Immature natural killer cell (primary cell): ENCODE data around the gene TCF25. TPM values are rescaled to one million over a fixed set of nuclear protein-coding genes. Genes with fewer than 3 reads are reported as not detected.

Experiments used
- DNase-seq, 3 donors: peaks; one replicate each; pipeline ENCODE4 v3.0.0; 2022; ENCODE audit warnings: mixed read lengths in 1 of 3
- H3K27ac Mint-ChIP-seq, 6 donors: one replicate each; pipeline ENCODE4 v1.8.0; 2020; ENCODE audit warnings: mixed read lengths in 6 of 6, mild to moderate bottlenecking in 5 of 6, inconsistent platforms in 4 of 6, moderate library complexity in 3 of 6
- H3K27me3 Mint-ChIP-seq, 3 donors: one replicate each; pipeline ENCODE4 v1.8.0; 2020 to 2021; ENCODE audit warnings: low read depth in 3 of 3, mild to moderate bottlenecking in 3 of 3, mixed read lengths in 3 of 3, moderate library complexity in 3 of 3, inconsistent platforms in 1 of 3
- H3K36me3 Mint-ChIP-seq, 3 donors: one replicate each; pipeline ENCODE4 v1.8.0; 2020; ENCODE audit warnings: mixed read lengths in 3 of 3, inconsistent platforms in 2 of 3, mild to moderate bottlenecking in 2 of 3
- H3K4me1 Mint-ChIP-seq, 2 donors: one replicate each; pipeline ENCODE4 v1.8.0; 2020; ENCODE audit warnings: inconsistent platforms in 2 of 2, mild to moderate bottlenecking in 2 of 2, mixed read lengths in 2 of 2, moderate library complexity in 1 of 2
- H3K4me3 Mint-ChIP-seq, 5 donors: one replicate each; pipeline ENCODE4 v1.8.0; 2020; ENCODE audit warnings: mild to moderate bottlenecking in 5 of 5, mixed read lengths in 5 of 5, inconsistent platforms in 3 of 5, moderate library complexity in 3 of 5
- H3K9me3 Mint-ChIP-seq, 6 donors: one replicate each; pipeline ENCODE4 v1.8.0; 2020; ENCODE audit warnings: mild to moderate bottlenecking in 6 of 6, mixed read lengths in 6 of 6, inconsistent platforms in 4 of 6, moderate library complexity in 3 of 6
- polyA plus RNA-seq, 3 donors: library from polyadenylated mRNA; unstranded; fragments of 300-500 nt; fragmentation: Illumina TruSeq; gene quantifications; one replicate each; pipeline ENCODE4 v1.2.3, GENCODE V29; 2021

The TCF25 gene
- polyA plus RNA-seq, 3 donors from 2014 or later = 98.1 to 249 (median 131) TPM

DNA sequence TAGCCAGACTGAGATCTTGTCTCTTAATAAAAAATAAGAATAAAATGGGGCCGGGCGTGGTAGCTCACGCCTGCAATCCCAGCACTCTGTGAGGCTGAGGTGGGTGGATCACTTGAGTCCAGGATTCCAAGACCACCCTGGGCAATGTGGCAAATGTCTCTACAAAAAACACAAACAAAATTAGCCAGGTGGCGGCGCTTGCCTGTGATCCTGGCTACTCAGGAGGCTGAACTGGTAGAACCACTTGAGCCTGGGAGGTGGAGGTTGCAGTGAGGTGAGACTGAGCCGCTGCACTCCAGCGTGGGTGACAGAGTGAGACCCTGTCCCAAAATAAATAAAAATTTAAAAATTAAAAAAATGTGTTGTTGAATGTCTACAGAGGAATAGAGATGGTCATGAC is 72.3 kb downstream of the TCF25 start:
- peaks cover 9 to 14% (median 12%) of the 10 kb centered on the region in 3 donors for H3K27me3 Mint-ChIP-seq
- peaks cover 14% of the 10 kb centered on the region in 2 donors for H3K4me1 Mint-ChIP-seq
- H3K4me3 Mint-ChIP-seq = no peak overlapping the region
- no peak for DNase-seq
- peaks cover 0 to 8% (median 0%) of the 10 kb centered on the region in 6 donors for H3K9me3 Mint-ChIP-seq
- no peaks in the 10 kb centered on the region for H3K36me3 Mint-ChIP-seq
- no peak overlapping the region for H3K27ac Mint-ChIP-seq

DNA sequence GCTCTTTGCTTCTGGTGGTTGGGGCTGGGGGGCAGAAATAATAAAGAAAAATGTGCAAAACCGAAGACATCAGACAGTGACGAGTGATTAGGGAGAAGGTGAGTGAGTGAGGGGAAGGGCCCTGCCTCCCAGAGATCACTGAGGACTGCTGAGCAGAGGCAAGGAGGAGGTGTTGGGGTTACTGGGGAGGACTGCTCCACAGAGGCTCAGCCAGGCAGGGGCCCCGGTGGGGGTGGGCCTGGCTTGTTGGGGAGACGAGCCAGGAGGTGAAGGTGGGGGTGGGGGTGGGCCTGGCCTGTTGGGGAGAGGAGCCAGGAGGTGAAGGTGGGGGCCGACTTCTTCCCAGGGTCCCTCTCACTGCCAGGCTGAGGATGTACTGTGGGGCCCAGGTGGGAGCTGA is 73.1 kb downstream of the TCF25 start:
- no peak for DNase-seq
- peak overlapping the region in 1 of 5 donors; percentile 13 for H3K4me3 Mint-ChIP-seq

GRCh38 chr16:89949121-89949742 is 75.8 kb downstream of the TCF25 start:
- peaks cover 0 to 8% (median 0%) of the 10 kb centered on the region in 6 donors for H3K9me3 Mint-ChIP-seq
- H3K4me1 Mint-ChIP-seq = peaks cover 14% of the 10 kb centered on the region in 2 donors
- H3K36me3 Mint-ChIP-seq = no peaks in the 10 kb centered on the region
- peak overlapping the region in 1 of 6 donors; percentile 67 for H3K27ac Mint-ChIP-seq
- no peak for DNase-seq
- H3K27me3 Mint-ChIP-seq = peaks cover 5 to 13% (median 10%) of the 10 kb centered on the region in 3 donors
- peak overlapping the region; percentile 79 to 91 (median 82) for H3K4me3 Mint-ChIP-seq

More for the DNA sequence above, 73.1 kb downstream of the TCF25 start:
- H3K9me3 Mint-ChIP-seq = peaks cover 0 to 8% (median 0%) of the 10 kb centered on the region in 6 donors
- no peak overlapping the region for H3K27ac Mint-ChIP-seq
- H3K4me1 Mint-ChIP-seq = peaks cover 14% of the 10 kb centered on the region in 2 donors
- peaks cover 9 to 14% (median 12%) of the 10 kb centered on the region in 3 donors for H3K27me3 Mint-ChIP-seq
- H3K36me3 Mint-ChIP-seq = no peaks in the 10 kb centered on the region

GRCh38 chr16:89949756-89950155 is 76.4 kb downstream of the TCF25 start:
- peak overlapping the region; percentile 79 to 91 (median 82) for H3K4me3 Mint-ChIP-seq
- H3K27me3 Mint-ChIP-seq = peaks cover 5 to 13% (median 10%) of the 10 kb centered on the region in 3 donors
- peaks cover 0 to 7% (median 0%) of the 10 kb centered on the region in 6 donors for H3K9me3 Mint-ChIP-seq
- no peak for DNase-seq
- H3K27ac Mint-ChIP-seq = peak overlapping the region in 2 of 6 donors; percentile 45 to 67
- peaks cover 14% of the 10 kb centered on the region in 2 donors for H3K4me1 Mint-ChIP-seq
- no peaks in the 10 kb centered on the region for H3K36me3 Mint-ChIP-seq

- Mint-ChIP-seq H3K4me1 (peaks cover 14% of the 10 kb centered on the region in 2 donors), H3K9me3 (peaks cover 0 to 2% (median 0%) of the 10 kb centered on the region in 6 donors), H3K36me3 (peaks cover 3% of the 10 kb centered on the region in 3 donors), H3K4me3 (peak overlapping the region in 2 of 5 donors; percentile 57 to 59), H3K27me3 (peaks cover 3 to 5% (median 5%) of the 10 kb centered on the region in 3 donors), H3K27ac (no peak overlapping the region)
- DNase-seq = no peak
Measured at GRCh38 chr16:89951509-89951908, 78.1 kb downstream of the TCF25 start.

- H3K27me3 Mint-ChIP-seq = peaks cover 3 to 5% (median 5%) of the 10 kb centered on the region in 3 donors
- H3K9me3 Mint-ChIP-seq = peaks cover 0 to 2% (median 0%) of the 10 kb centered on the region in 6 donors
- no peak overlapping the region for H3K27ac Mint-ChIP-seq
- DNase-seq = no peak
- peaks cover 14% of the 10 kb centered on the region in 2 donors for H3K4me1 Mint-ChIP-seq
- no peak overlapping the region for H3K4me3 Mint-ChIP-seq
- H3K36me3 Mint-ChIP-seq = peaks cover 3% of the 10 kb centered on the region in 3 donors
Measured at GRCh38 chr16:89952049-89952448, 78.7 kb downstream of the TCF25 start.

- Mint-ChIP-seq H3K36me3 (peaks cover 3% of the 10 kb centered on the region in 3 donors), H3K4me1 (peaks cover 12% of the 10 kb centered on the region in 2 donors), H3K27ac (no peak overlapping the region), H3K27me3 (peaks cover under 1 to 5% (median 3%) of the 10 kb centered on the region in 3 donors), H3K9me3 (peaks cover 0 to 2% (median 0%) of the 10 kb centered on the region in 6 donors), H3K4me3 (no peak overlapping the region)
- DNase-seq = no peak
Measured at GRCh38 chr16:89952551-89952950, 79.2 kb downstream of the TCF25 start.

DNA sequence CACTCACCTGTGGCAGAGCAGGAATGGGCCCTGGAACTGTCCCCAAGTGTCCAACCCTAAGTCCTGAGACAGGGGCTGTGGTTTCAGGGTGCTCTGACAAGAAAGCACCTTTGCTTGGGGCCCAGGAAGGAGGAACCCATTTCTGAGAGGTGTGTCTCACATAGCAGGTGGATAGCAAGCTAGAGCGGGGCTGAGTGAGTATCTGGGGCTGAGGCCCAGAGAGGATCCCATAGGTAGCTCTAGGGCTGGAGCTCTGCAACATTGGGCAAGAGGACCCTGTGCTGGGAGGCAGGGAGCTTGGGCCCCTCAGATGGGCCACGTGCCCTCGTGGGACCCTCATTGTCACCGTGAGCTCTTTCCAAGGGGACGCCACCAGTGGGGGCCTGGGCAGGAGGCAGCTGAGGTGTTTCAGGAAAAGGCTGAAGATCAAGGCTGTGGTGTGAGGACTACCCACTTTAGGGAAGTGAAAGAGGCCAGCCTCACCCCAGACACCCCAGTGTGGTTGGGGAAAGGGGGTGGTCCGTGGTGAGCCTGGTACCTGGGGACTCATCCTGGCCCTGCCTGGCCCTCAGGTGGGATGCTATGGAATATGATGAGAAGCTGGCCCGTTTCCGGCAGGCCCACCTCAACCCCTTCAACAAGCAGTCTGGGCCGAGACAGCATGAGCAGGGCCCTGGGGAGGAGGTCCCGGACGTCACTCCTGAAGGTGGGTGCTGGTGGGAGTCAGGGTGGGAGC is 80.4 kb downstream of the TCF25 start:
- DNase-seq = no peak
- H3K27me3 Mint-ChIP-seq = peaks cover 0 to 2% (median 0%) of the 10 kb centered on the region in 3 donors
- H3K9me3 Mint-ChIP-seq = peaks cover 0 to 2% (median 0%) of the 10 kb centered on the region in 6 donors
- no peak overlapping the region for H3K27ac Mint-ChIP-seq
- H3K4me1 Mint-ChIP-seq = peaks cover 9 to 10% of the 10 kb centered on the region in 2 donors
- peaks cover 5 to 14% (median 10%) of the 10 kb centered on the region in 3 donors for H3K36me3 Mint-ChIP-seq
- H3K4me3 Mint-ChIP-seq = no peak overlapping the region

DNA sequence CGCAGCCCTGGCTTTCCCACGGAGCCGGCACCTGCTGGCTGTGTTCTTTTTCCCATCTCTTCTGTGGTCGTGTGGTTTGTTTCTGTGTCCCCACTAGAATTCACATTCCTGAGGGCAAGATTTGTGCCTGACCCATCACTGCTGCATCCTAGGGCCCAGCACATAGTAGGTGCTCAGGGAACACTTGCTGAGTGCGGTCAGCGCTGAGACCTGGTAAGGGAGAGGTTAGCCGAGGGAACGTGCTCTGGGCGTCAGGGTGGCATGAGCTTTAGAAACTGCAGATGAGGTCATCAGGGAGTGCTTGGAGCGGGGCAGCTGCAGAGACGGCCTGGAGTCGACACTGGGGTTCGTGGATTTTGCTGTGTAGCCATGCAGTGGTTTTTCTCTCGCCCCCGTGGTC is 81.1 kb downstream of the TCF25 start:
- H3K36me3 Mint-ChIP-seq = peaks cover 11 to 18% (median 11%) of the 10 kb centered on the region in 3 donors
- no peak for DNase-seq
- no peak overlapping the region for H3K4me3 Mint-ChIP-seq
- peaks cover 0 to 2% (median 0%) of the 10 kb centered on the region in 6 donors for H3K9me3 Mint-ChIP-seq
- peak overlapping the region in 1 of 6 donors; percentile 54 for H3K27ac Mint-ChIP-seq
- peaks cover 9 to 10% of the 10 kb centered on the region in 2 donors for H3K4me1 Mint-ChIP-seq
- H3K27me3 Mint-ChIP-seq = peaks cover 0 to 2% (median 0%) of the 10 kb centered on the region in 3 donors

DNA sequence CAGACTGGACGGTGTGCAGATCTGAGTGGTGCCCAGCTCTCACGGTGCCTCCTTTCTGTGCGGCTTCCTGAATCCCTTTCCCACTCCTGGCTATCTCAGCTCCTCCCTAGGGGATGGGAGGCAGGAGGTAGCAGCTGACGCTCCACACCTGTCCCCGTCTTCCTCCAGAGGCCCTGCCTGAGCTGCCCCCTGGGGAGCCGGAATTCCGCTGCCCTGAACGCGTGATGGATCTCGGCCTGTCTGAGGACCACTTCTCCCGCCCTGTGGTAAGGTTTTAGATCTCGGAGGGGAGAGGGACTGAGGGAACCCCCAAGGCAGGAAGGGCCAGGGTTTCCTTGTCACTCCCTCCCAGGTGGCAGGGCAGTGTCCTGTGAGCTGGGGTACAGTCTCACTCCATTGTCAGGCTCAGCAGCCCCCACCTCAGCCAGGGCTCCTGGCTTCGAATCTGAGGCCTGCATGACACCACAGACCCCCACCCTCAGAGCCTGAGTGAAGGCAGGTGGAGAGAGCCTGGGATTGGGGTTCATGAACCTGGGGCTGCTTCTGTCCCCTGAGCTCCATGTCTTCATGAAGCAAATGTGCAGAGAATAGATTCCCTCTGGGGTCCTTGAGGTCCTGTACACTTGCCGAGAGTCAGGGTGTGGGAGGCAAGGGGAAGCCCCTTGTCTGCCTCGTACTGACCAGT is 81.8 kb downstream of the TCF25 start:
- no peak overlapping the region for H3K4me3 Mint-ChIP-seq
- H3K27me3 Mint-ChIP-seq = peaks cover 0 to 2% (median under 1%) of the 10 kb centered on the region in 3 donors
- H3K27ac Mint-ChIP-seq = no peak overlapping the region
- peaks cover 2 to 5% of the 10 kb centered on the region in 2 donors for H3K4me1 Mint-ChIP-seq
- H3K9me3 Mint-ChIP-seq = no peaks in the 10 kb centered on the region
- DNase-seq = no peak
- peaks cover 11 to 23% (median 11%) of the 10 kb centered on the region in 3 donors for H3K36me3 Mint-ChIP-seq

GRCh38 chr16:89956505-89957215 is 83.3 kb downstream of the TCF25 start:
- H3K27ac Mint-ChIP-seq = no peak overlapping the region
- DNase-seq = no peak
- peaks cover 0 to 4% of the 10 kb centered on the region in 2 donors for H3K4me1 Mint-ChIP-seq
- H3K4me3 Mint-ChIP-seq = no peak overlapping the region
- H3K9me3 Mint-ChIP-seq = no peaks in the 10 kb centered on the region
- peaks cover 11 to 25% (median 11%) of the 10 kb centered on the region in 3 donors for H3K36me3 Mint-ChIP-seq
- peaks cover 0 to 3% (median 2%) of the 10 kb centered on the region in 3 donors for H3K27me3 Mint-ChIP-seq

- H3K9me3 Mint-ChIP-seq = no peaks in the 10 kb centered on the region
- no peak for DNase-seq
- no peak overlapping the region for H3K4me3 Mint-ChIP-seq
- peaks cover 0 to 4% of the 10 kb centered on the region in 2 donors for H3K4me1 Mint-ChIP-seq
- no peak overlapping the region for H3K27ac Mint-ChIP-seq
- peaks cover 11 to 25% (median 11%) of the 10 kb centered on the region in 3 donors for H3K36me3 Mint-ChIP-seq
- peaks cover 0 to 3% (median 2%) of the 10 kb centered on the region in 3 donors for H3K27me3 Mint-ChIP-seq
Measured at GRCh38 chr16:89957216-89957785, 83.9 kb downstream of the TCF25 start.

- H3K4me3 Mint-ChIP-seq = no peak overlapping the region
- no peak for DNase-seq
- H3K36me3 Mint-ChIP-seq = peaks cover 11 to 25% (median 11%) of the 10 kb centered on the region in 3 donors
- peaks cover 0 to 3% (median under 1%) of the 10 kb centered on the region in 3 donors for H3K27me3 Mint-ChIP-seq
- H3K9me3 Mint-ChIP-seq = no peaks in the 10 kb centered on the region
- no peak overlapping the region for H3K27ac Mint-ChIP-seq
- peaks cover 0 to 4% of the 10 kb centered on the region in 2 donors for H3K4me1 Mint-ChIP-seq
Measured at GRCh38 chr16:89958068-89958467, 84.7 kb downstream of the TCF25 start.
